Liver (tissue), 9 donors: ENCODE results near the gene KPNA6. TPM values are rescaled to one million over a fixed set of nuclear protein-coding genes. Genes with fewer than 3 reads are reported as not detected.

Experiments used
- DNase-seq: peaks from one replicate; pipeline ENCODE4 v3.0.0-alpha.2; 2017; ENCODE audit warnings: low spot score
- H3K27ac ChIP-seq, 2 donors: one replicate each; pipeline ENCODE4 v1.7.0; 2013; ENCODE audit warnings: inconsistent platforms in 2 of 2, low read length in 2 of 2, control low read depth in 1 of 2, low read depth in 1 of 2, mild to moderate bottlenecking in 1 of 2
- H3K27me3 ChIP-seq, 4 donors: one replicate each; pipeline versions ENCODE4 v1.6.1 to v1.7.0; 2013; ENCODE audit warnings: low read length in 3 of 4, inconsistent platforms in 1 of 4, mild to moderate bottlenecking in 1 of 4, moderate library complexity in 1 of 4; ENCODE audit not compliant: control insufficient read depth in 4 of 4, insufficient read depth in 4 of 4
- H3K36me3 ChIP-seq, 4 donors: one replicate each; pipeline versions ENCODE4 v1.6.1 to v1.7.0; 2013; ENCODE audit warnings: low read length in 3 of 4, mild to moderate bottlenecking in 3 of 4, low read depth in 1 of 4, moderate library complexity in 1 of 4; ENCODE audit not compliant: control insufficient read depth in 4 of 4, insufficient read depth in 3 of 4
- H3K4me1 ChIP-seq, 4 donors: one replicate each; pipeline versions ENCODE4 v1.6.1 to v1.7.0; 2013; ENCODE audit warnings: low read length in 3 of 4, mild to moderate bottlenecking in 3 of 4, moderate library complexity in 1 of 4; ENCODE audit not compliant: control insufficient read depth in 4 of 4, insufficient read depth in 4 of 4
- H3K4me3 ChIP-seq, 3 donors: one replicate each; pipeline versions ENCODE4 v1.6.1 to v1.7.0; 2013; ENCODE audit warnings: low read length in 3 of 3, control low read depth in 1 of 3, low read depth in 1 of 3, mild to moderate bottlenecking in 1 of 3
- H3K9ac ChIP-seq, 2 donors: one replicate each; pipeline ENCODE4 v1.7.0; 2013; ENCODE audit warnings: low read length in 2 of 2, mild to moderate bottlenecking in 2 of 2, moderate library complexity in 2 of 2, control low read depth in 1 of 2, low read depth in 1 of 2
- H3K9me3 ChIP-seq, 4 donors: one replicate each; pipeline versions ENCODE4 v1.6.1 to v1.7.0; 2013; ENCODE audit warnings: low read length in 3 of 4; ENCODE audit not compliant: control insufficient read depth in 4 of 4
- EGR1 ChIP-seq, 2 donors: IDR thresholded peaks; 2 replicates each; pipeline ENCODE4 v1.6.1; 2016 to 2018; ENCODE audit warnings: antibody characterized with exemption in 2 of 2, low read depth in 2 of 2
- FOXA1 ChIP-seq: IDR thresholded peaks from 2 replicates; pipeline ENCODE4 v1.6.1; 2016; ENCODE audit warnings: antibody characterized with exemption
- FOXA2 ChIP-seq: IDR thresholded peaks from 2 replicates; pipeline ENCODE4 v1.6.1; 2016; ENCODE audit warnings: antibody characterized with exemption
- GABPA ChIP-seq, 2 donors: IDR thresholded peaks in 1 of 2; conservative IDR thresholded peaks in 1 of 2; 2 replicates each; pipeline ENCODE4 v1.6.1; 2016; ENCODE audit warnings: antibody characterized with exemption in 2 of 2, mild to moderate bottlenecking in 1 of 2, moderate library complexity in 1 of 2
- HNF4A ChIP-seq, 2 donors: conservative IDR thresholded peaks; 2 replicates each; pipeline ENCODE4 v1.6.1; 2016; ENCODE audit warnings: antibody characterized with exemption in 2 of 2, mild to moderate bottlenecking in 2 of 2
- HNF4G ChIP-seq: IDR thresholded peaks from 2 replicates; pipeline ENCODE4 v1.6.1; 2016; ENCODE audit warnings: antibody characterized with exemption
- JUND ChIP-seq, 2 donors: IDR thresholded peaks; 2 replicates each; pipeline ENCODE4 v1.6.1; 2016; ENCODE audit warnings: antibody characterized with exemption in 2 of 2
- NR2F2 ChIP-seq: IDR thresholded peaks from 2 replicates; pipeline ENCODE4 v1.6.1; 2016; ENCODE audit warnings: antibody characterized with exemption
- RAD21 ChIP-seq, 2 donors: IDR thresholded peaks; 2 replicates each; pipeline ENCODE4 v1.6.1; 2016; ENCODE audit warnings: antibody characterized with exemption in 2 of 2, mild to moderate bottlenecking in 2 of 2
- REST ChIP-seq: IDR thresholded peaks from 2 replicates; pipeline ENCODE4 v1.6.1; 2016; ENCODE audit warnings: antibody characterized with exemption, mild to moderate bottlenecking
- RXRA ChIP-seq, 2 donors: IDR thresholded peaks; 2 replicates each; pipeline ENCODE4 v1.6.1; 2017 to 2018; ENCODE audit warnings: antibody characterized with exemption in 2 of 2, mild to moderate bottlenecking in 1 of 2
- SP1 ChIP-seq: IDR thresholded peaks from 2 replicates; pipeline ENCODE4 v1.6.1; 2018; ENCODE audit warnings: antibody characterized with exemption, mild to moderate bottlenecking
- TAF1 ChIP-seq: conservative IDR thresholded peaks from 2 replicates; pipeline ENCODE4 v1.6.1; 2016; ENCODE audit warnings: antibody characterized with exemption, mild to moderate bottlenecking
- YY1 ChIP-seq: IDR thresholded peaks from 2 replicates; pipeline ENCODE4 v1.6.1; 2016; ENCODE audit warnings: antibody characterized with exemption, mild to moderate bottlenecking
- WGBS: extraction: QIAGEN DNeasy Blood & Tissue Kit; methylation state at CpG from one replicate; pipeline ENCODE4 v1.1.7; 2013; 5-methylcytosine and 5-hydroxymethylcytosine counted together
- polyA plus RNA-seq, 2 donors: library from polyadenylated mRNA; stranded (reverse) in 1 of 2; unstranded in 1 of 2; fragments of 200-250 nt in 1 of 2; fragments of >200 nt in 1 of 2; fragmentation: Nextera tagmentation in 1 of 2; extraction: Ambion mirVana in 1 of 2; gene quantifications; one replicate each; pipeline versions ENCODE4 v1.2.1 to v1.2.3, GENCODE V29; 2013 to 2015
- total RNA-seq, 2 donors: library from RNA; depleted of rRNA; stranded (reverse); fragments of >200 nt; gene quantifications; one replicate each; pipeline ENCODE4 v1.2.3, GENCODE V29; 2014
- TF ChIP-seq, protein P1 (sequence below): IDR thresholded peaks from 2 replicates; pipeline ENCODE4 v1.6.1; 2016; ENCODE audit warnings: antibody characterized with exemption
- TF ChIP-seq, protein P2 (sequence below): IDR thresholded peaks from 2 replicates; pipeline ENCODE4 v1.6.1; 2016; ENCODE audit warnings: antibody characterized with exemption
- TF ChIP-seq, protein P3 (sequence below): IDR thresholded peaks from 2 replicates; pipeline ENCODE4 v1.6.1; 2016; ENCODE audit warnings: antibody characterized with exemption
- TF ChIP-seq, protein P4 (sequence below): fragments of 150-350 bp; IDR thresholded peaks from 2 replicates; pipeline ENCODE4 v1.5.1; 2017; ENCODE audit warnings: improper control_type of control experiment, low read depth, low read length; ENCODE audit not compliant: missing input control
- donor health status: healthy.
- donor health status: healthy.
- donor health status: healthy.
- donor health status: healthy.
- donor health status: healthy.

KPNA6 gene
- total and polyA plus RNA-seq, 4 donors = 9.3 to 23.2 (median 16.7) TPM

- DNase-seq = no peak
- TF ChIP-seq RXRA (IDR thresholded peaks at IDR 0.05) (no peak), HNF4G (no peak), EGR1 (IDR thresholded peaks at IDR 0.05; ENCODE audit: low read depth in 2 of 2) (no peak), TAF1 (no peak), GABPA (IDR thresholded peaks at IDR 0.05 in 1 of 2, conservative IDR thresholded peaks at IDR 0.05 in 1 of 2) (no peak), REST (no peak), JUND (IDR thresholded peaks at IDR 0.05) (no peak), NR2F2 (no peak), FOXA2 (no peak), SP1 (no peak), HNF4A (conservative IDR thresholded peaks at IDR 0.05) (no peak), RAD21 (IDR thresholded peaks at IDR 0.05) (no peak), YY1 (no peak), FOXA1 (no peak)
- TF ChIP-seq, protein P1, sequence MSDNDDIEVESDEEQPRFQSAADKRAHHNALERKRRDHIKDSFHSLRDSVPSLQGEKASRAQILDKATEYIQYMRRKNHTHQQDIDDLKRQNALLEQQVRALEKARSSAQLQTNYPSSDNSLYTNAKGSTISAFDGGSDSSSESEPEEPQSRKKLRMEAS = no peak
- TF ChIP-seq, protein P2, sequence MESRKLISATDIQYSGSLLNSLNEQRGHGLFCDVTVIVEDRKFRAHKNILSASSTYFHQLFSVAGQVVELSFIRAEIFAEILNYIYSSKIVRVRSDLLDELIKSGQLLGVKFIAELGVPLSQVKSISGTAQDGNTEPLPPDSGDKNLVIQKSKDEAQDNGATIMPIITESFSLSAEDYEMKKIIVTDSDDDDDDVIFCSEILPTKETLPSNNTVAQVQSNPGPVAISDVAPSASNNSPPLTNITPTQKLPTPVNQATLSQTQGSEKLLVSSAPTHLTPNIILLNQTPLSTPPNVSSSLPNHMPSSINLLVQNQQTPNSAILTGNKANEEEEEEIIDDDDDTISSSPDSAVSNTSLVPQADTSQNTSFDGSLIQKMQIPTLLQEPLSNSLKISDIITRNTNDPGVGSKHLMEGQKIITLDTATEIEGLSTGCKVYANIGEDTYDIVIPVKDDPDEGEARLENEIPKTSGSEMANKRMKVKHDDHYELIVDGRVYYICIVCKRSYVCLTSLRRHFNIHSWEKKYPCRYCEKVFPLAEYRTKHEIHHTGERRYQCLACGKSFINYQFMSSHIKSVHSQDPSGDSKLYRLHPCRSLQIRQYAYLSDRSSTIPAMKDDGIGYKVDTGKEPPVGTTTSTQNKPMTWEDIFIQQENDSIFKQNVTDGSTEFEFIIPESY = no peak
- TF ChIP-seq, protein P3, sequence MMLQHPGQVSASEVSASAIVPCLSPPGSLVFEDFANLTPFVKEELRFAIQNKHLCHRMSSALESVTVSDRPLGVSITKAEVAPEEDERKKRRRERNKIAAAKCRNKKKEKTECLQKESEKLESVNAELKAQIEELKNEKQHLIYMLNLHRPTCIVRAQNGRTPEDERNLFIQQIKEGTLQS = no peak
- TF ChIP-seq, protein P4, sequence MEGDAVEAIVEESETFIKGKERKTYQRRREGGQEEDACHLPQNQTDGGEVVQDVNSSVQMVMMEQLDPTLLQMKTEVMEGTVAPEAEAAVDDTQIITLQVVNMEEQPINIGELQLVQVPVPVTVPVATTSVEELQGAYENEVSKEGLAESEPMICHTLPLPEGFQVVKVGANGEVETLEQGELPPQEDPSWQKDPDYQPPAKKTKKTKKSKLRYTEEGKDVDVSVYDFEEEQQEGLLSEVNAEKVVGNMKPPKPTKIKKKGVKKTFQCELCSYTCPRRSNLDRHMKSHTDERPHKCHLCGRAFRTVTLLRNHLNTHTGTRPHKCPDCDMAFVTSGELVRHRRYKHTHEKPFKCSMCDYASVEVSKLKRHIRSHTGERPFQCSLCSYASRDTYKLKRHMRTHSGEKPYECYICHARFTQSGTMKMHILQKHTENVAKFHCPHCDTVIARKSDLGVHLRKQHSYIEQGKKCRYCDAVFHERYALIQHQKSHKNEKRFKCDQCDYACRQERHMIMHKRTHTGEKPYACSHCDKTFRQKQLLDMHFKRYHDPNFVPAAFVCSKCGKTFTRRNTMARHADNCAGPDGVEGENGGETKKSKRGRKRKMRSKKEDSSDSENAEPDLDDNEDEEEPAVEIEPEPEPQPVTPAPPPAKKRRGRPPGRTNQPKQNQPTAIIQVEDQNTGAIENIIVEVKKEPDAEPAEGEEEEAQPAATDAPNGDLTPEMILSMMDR = no peak
- H3K4me3 ChIP-seq = no peak overlapping the region
- 75% methylated on average over 1 of the region's 1 CpG for WGBS
- H3K4me1 ChIP-seq = peaks cover 0 to 4% (median 1%) of the 10 kb centered on the region in 4 donors
- no peak overlapping the region for H3K27ac ChIP-seq
- no peak overlapping the region for H3K9ac ChIP-seq
- no peaks in the 10 kb centered on the region for H3K27me3 ChIP-seq
- H3K36me3 ChIP-seq = peaks cover 0 to 3% (median 1%) of the 10 kb centered on the region in 4 donors
- H3K9me3 ChIP-seq = no peaks in the 10 kb centered on the region
Observed at GRCh38 chr1:32128479-32128878, 20.6 kb downstream of the KPNA6 start.
